HG03066 (cell line): ENCODE measurements around the gene ZNF394.
"Not testable (repeated sequence)": the region's sequence is repeated elsewhere in the genome, so short reads cannot be mapped to it uniquely, and the experiment has no call there.

ENCODE experiments used
- ATAC-seq: cut with Tn5 transposase; IDR thresholded peaks from one replicate; pipeline ENCODE4 v1.9.1; 2021; ENCODE audit warnings: low read depth; ENCODE audit not compliant: unreplicated experiment

The ZNF394 gene

DNA sequence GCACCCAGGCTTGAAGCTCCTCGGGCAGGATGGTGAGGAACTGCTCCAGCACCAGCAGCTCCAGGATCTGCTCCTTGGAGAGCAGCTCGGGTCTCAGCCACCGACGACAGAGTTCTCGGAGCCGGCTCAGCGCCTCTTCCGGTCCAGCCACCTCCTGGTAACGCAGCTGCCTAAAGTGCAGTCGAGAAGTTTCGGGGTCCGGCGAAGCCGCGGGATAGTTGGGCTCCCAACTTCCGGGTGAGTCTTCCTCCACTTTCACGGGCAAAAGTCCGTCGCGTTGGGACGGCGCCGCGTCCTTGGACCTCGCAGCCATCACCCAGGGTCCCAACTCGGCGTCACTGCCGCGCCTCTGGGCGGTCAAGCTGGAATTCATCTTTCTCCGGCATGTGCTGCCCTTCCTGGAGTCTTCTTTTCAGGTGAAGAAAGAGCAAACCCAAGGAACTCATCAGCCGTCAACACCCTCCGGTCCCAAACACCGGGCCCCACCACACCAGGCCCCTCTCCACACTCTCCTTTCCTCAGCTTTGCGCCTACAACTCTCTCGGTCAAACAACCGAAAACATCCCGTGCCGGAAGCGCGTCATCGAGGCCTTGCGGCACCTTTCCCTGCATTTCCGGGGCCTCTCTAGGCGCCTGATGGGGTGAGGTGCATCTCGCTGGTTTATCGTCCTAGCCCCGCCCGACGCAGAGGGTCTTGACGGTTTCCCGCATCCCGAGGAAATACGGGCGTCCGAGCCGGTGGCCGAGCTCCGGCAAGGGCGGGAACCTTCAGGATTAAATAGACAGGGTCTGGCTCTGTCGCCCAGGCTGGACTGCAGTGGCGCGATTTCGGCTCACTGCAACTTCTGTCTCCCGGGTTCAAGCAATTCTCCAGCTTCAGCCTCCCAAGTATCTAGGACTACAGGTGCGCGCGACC is at the start of gene ZNF394:
TSS of gene ZNF394 (minus strand) at position 561 of the 916 bp plus-strand sequence. CDS start at position 373, 188 bp downstream.
- ATAC-seq: peak; percentile 31

GRCh38 chr7:99549545-99549944 is 49.5 kb upstream of the ZNF394 start:
- not testable (repeated sequence) for ATAC-seq

DNA sequence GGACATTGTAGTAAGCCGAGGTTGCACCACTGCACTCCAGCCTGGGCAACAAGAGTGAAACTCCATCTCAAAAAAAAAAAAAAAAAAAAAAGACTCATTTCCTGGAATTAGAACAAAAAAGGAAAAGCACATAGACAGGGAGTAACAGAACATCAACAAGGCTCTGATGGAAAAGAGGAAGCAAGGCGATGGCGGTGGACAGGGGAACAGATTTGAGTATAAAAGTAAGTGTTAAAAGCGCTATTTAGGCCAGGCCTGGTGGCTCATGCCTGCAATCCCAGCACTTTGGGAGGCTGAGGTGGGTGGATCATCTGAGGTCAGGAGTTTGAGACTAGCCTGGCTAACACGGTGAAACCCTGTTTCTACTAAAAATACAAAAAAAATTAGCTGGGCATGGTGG is 45.2 kb upstream of the ZNF394 start:
- not testable (repeated sequence) for ATAC-seq

- ATAC-seq: no peak
These were observed 43.8 kb upstream of the ZNF394 start for GRCh38 chr7:99543916-99544315.

DNA sequence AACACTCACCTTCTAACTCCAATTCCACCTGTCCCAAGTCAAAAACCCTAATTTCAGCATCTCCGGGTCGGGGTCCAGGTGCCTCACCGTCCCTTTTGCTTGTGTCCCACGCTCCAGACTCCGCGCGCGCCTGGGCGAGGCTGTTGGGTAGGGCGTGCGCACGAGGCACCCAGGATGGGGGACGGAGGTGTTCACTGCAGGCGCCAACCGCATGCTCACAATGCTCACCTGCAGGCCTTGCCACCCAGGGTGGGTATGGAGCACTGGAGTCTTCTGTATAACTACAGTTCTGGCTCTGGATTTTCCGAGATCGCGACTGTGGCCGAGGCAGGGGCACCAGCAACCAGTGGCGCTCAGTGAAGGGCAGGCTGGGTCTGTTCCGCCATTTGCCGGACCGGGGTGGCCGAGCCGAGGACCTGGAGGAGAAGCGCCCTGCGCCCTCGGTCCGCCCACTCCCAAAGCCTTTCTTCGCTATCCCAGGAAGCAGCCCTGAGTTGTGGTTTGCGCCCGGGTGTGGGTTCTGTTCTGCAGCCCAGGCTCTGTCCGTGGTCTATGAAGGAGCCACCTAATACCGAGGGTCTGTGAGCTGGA is 43.1 kb upstream of the ZNF394 start:
- no peak for ATAC-seq

DNA sequence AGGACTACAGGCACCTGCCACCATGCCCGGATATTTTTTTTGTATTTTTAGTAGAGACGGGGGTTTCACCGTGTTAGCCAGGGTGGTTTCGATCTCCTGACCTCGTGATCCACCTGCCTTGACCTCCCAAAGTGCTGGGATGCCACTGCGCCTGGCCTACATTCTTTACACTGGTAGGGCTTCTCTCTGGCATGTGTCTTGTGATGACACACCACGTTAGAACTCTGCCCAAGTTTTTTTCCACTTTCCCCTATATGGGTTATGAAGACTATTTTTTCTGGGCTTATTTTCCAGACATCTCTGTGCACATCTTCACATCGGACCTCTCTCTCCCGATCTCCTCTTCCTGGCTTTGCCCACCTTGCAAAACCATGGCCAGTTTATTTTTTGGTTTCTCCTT is 41.1 kb upstream of the ZNF394 start:
- ATAC-seq: no peak

- ATAC-seq: no peak
These were observed 40.5 kb upstream of the ZNF394 start for GRCh38 chr7:99540542-99540941.

DNA sequence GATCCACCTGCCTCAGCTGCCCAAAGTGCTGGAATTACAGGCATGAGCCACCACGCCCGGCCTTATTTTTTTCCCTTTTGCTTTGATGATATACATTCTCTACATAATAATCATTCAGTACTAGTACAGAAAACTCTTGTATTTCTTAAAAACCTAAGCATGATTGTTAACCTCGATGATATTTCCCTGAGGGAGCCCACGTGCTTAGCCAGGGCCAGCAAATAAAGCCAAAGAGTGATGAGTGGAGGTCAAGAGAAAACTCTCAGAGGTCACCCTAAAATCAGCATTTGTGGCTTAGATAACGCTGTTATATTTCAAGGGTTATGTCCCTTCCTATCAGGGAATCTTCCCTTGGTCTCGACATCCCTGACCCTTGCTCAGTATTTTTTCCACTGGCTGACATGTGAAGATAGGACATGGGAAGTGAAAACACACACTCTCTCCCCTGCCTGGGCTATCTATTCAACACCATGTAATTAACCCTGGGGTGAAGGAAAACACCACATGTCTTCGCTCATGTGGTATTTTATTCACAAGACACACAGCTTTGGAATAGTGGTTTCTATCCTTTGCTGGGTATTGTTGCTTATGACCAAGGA is 39.2 kb upstream of the ZNF394 start:
- ATAC-seq: no peak

DNA sequence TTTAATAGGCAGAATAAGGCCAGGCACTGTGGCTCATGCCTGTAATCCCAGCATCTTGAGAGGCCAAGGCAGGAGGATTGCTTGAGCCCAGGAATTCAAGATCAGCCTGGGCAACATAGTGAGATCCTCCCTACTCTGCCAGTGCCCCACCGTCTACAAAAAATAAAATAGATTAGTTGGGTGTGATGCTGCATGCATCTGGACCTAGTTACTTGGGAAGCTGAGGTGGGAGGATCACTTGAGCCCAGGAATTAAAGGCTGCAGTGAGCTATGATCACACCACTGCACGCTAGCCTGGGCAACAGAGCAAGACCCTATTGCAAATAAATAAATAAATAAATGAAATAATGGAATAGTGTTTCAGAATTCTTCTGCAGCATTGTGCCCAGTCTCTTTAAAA is 35.6 kb upstream of the ZNF394 start:
- no peak for ATAC-seq

DNA sequence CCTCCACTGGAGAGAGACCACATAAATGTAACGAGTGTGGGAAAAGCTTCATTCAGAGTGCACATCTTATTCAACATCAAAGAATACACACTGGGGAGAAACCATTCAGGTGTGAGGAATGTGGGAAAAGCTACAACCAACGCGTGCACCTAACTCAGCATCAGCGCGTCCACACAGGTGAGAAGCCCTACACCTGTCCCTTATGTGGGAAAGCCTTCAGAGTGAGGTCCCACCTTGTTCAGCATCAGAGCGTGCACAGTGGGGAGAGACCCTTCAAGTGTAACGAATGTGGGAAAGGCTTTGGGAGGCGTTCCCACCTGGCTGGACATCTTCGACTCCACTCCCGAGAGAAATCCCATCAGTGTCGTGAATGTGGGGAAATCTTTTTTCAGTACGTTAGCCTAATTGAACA is 31.3 kb upstream of the ZNF394 start:
- ATAC-seq: no peak

DNA sequence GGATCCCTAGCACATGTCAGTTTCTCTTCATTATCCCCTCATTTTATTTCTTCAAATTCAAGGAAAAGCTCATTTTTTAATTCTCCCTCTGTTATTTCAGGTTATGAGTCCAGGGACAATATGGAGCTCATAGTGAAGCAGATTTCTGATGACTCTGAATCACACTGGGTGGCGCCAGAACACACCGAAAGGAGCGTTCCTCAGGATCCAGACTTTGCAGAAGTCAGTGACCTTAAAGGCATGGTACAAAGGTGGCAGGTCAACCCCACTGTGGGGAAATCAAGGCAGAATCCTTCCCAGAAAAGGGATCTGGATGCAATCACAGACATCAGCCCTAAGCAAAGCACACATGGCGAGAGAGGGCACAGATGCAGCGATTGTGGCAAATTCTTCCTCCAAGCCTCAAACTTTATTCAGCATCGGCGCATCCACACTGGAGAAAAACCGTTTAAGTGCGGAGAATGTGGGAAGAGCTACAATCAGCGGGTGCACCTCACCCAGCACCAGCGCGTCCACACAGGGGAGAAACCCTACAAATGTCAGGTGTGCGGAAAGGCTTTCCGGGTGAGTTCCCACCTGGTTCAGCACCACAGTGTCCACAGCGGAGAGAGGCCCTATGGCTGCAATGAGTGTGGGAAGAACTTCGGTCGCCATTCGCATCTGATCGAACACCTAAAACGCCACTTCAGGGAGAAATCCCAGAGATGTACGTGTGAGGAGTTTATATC is 25.8 kb upstream of the ZNF394 start:
- no peak for ATAC-seq

DNA sequence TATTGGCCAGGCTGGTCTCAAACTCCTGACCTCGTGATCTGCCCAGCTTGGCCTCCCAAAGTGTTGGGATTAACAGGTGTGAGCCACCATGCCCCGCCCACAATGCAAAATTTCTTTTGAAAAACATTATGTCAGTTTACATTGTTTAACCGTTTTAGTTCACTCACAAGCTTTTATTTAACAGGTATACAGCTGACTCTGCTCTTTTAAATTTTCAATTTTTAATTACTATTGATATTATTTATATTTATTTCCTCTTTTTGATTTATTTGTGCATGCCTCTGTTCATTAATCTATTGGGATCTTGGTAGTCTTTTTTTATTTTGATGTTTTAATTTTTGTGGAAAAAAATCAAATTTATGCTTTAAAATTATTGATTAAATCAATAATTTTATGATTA is 21.3 kb upstream of the ZNF394 start:
- ATAC-seq: no peak

- no peak for ATAC-seq
These were observed 14.0 kb upstream of the ZNF394 start for GRCh38 chr7:99514050-99514449.

- ATAC-seq: peak; percentile 10
These were observed 5.2 kb upstream of the ZNF394 start for GRCh38 chr7:99505324-99505662.

DNA sequence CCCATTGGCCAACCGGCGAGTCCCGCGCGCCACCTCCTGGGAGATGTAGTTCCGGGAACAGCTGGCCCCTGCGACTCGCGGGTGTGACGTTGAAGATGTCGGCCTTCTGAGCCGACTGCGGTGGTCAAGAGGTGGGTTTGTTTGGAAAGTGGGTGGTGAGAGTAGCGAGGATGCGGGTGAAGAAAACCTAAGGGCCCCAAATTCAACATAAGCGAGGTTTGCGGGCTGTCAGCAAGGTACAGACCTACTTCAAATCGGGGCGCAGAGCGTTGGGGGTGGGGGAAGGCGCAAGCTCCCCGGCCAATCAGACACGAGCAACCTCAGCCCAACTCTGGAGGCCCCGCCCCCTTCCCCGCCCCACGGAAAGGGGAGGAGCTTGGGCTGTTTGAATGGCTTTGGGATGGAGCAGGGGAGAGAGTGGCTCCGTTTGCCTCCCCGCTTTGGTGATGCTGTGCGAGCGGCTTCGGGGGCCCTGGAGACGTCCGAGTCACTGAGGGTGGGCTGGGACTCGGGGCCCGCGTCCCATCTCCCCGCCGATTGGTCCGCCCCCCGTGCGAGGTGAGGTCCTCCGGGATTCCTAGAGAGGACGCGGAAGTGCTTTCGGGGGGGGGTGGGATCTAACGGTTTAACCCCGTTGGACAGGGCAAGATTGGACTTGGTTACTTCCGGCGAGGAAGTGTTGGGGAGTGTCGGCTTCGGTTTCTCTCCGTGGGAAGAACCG is 4.7 kb upstream of the ZNF394 start, which contains the start of gene ZKSCAN5:
TSS of gene ZKSCAN5 (plus strand) at position 60 of the 721 bp plus-strand sequence. CDS start 1,383 bp downstream, outside the sequence.
- peak; percentile 70 for ATAC-seq

- peak; percentile 74 for ATAC-seq
These were observed 4.2 kb upstream of the ZNF394 start for GRCh38 chr7:99504281-99504602.

- ATAC-seq: not testable (repeated sequence)
These were observed 1.2 kb upstream of the ZNF394 start for GRCh38 chr7:99501236-99501635.

DNA sequence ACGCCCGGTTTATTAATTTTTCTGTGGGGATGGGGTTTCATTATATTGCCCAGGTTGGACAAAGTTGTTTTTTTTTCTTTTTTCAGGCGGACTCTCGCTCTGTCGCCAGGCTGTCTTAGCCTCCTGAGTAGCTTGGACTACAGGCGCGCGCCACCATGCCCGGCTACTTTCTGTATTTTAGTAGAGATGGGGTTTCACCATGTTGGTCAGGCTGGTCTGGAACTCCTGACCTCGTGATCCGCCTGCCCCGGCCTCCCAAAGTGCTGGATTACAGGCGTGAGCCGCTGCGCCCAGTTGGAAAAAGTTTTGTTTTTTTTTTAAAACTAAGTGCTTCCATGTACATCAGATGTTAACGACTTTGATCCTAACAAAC is 542 bp upstream of the ZNF394 start:
- ATAC-seq: no peak

- no peak for ATAC-seq
These were observed 735 bp downstream of the ZNF394 start for GRCh38 chr7:99499371-99499720.

DNA sequence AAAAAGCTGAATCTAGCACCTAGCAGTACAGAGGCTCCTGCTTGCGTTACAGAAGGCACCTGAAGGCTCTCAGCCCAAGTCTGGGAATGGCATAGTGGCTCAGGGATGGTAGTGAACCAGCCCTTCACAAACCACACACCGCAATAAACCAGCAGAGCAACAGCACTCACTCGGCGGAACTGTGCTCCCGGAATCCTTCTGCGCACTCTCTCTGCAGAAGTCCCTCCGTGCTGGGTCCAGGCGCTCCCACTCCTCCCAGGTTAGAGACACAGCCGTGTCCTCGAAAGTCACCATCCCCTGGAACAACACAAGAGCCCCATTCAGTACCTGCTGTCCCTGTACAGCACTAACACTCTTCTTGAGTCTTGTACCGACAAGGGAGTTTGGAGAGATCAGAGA is 1.5 kb downstream of the ZNF394 start:
- no peak for ATAC-seq
